GM18861 (cell line): ENCODE measurements around the gene TANGO2.

Experiments
- ATAC-seq: cut with Tn5 transposase; IDR thresholded peaks from one replicate; pipeline ENCODE4 v1.9.1; 2021; ENCODE audit not compliant: unreplicated experiment

TANGO2 gene

GRCh38 chr22:20113551-20114310 is 92.8 kb downstream of the TANGO2 start:
- ATAC-seq, result no peak

GRCh38 chr22:20114506-20115475 is 93.9 kb downstream of the TANGO2 start:
- ATAC-seq, result no peak

GRCh38 chr22:20115691-20116375 is 94.9 kb downstream of the TANGO2 start, which contains the start of gene RANBP1:
Gene RANBP1 (plus strand): TSS chr22:20116104. CDS start chr22:20116185, 81 bp downstream.
- no peak for ATAC-seq

GRCh38 chr22:20116376-20116950 is 95.6 kb downstream of the TANGO2 start:
- ATAC-seq, result no peak
